Measurements from ENCODE around the gene KLHL36. TPM values are rescaled to one million over a fixed set of nuclear protein-coding genes. Genes with fewer than 3 reads are reported as not detected.
A peak's percentile ranks its signal among the peaks of the same experiment; 100 is the strongest.

KLHL36 gene
- total RNA-seq, 2 experiments from 2014 or later, result 41.0 to 44.0 TPM

DNA sequence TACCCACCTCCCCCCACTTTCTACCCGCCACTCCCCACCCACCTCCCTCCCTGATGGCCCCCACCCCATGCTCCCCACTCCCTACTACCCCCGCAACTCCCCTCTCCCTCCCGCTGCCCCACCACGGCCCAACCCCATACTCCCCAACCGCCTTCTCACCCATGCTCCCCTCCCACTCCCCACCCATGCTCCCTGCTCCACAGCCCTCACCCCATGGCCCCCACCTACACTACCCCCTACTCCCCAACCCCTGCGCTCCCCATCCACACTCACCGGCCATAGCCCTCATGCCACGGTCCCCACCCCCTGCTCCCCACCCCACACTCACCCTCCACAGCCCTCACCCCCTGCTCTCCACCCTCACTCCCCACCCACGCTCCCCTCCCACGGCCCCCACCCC lies 44.4 kb upstream of the KLHL36 start:
- no peak for DNase-seq
- POLR2A ChIA-PET, result interaction anchor here (7.9 kb wide), 1 partner anchor 11 kb away, joined by 94 read pairs; the partner anchor contains the start of gene COTL1
- Mint-ChIP-seq H3K27me3 (no peaks in the 10 kb centered on the region), H3K27ac (peak overlapping the region; percentile 89), H3K4me3 (peak overlapping the region; percentile 44), H3K4me1 (ENCODE audit: low read depth) (peaks cover 93% of the 10 kb centered on the region), H3K9me3 (peaks cover 1% of the 10 kb centered on the region), H3K36me3 (ENCODE audit: low read depth) (peaks cover 70% of the 10 kb centered on the region)
- TF ChIP-seq CTCF (IDR thresholded peaks at IDR 0.05), result no peak
- intact Hi-C loops (cut with micrococcal nuclease), result loop anchor here (5.0 kb wide), 1 partner anchor 52 kb away; no protein-coding TSS in a partner anchor
- CTCF ChIA-PET, result no interaction called here
- ATAC-seq, result no peak

DNA sequence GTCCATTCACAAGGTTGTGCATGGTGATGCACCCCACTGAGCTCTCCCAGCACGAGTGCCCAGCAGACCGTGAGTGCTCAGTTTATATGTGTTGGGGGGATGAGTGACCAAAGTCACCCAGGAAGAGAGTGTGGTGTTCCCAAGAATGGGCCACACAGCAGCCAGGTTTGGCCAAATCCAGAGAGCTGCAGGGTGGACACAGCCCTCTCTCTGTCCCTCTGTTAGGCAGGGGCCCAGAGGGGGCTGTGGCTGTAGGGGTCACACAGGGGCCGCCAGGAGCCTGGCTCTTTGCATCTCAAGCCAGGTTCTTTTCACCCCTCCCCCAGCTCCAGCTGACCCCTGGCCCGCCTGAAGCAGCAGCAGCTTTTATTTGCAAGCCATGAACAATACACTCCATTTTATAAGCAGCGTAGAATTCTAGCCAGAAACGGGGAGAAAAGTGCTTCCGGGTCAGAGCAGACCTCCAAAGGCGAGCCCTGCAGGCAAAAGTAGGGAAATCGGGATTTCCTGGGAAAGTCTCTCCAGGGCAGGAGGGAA lies 43.8 kb upstream of the KLHL36 start:
- POLR2A ChIA-PET, result interaction anchor here (7.9 kb wide), 1 partner anchor 10 kb away, joined by 94 read pairs; the partner anchor contains the start of gene COTL1
- H3K4me1 Mint-ChIP-seq (ENCODE audit: low read depth), result peaks cover 93% of the 10 kb centered on the region
- CTCF ChIA-PET, result no interaction called here

DNA sequence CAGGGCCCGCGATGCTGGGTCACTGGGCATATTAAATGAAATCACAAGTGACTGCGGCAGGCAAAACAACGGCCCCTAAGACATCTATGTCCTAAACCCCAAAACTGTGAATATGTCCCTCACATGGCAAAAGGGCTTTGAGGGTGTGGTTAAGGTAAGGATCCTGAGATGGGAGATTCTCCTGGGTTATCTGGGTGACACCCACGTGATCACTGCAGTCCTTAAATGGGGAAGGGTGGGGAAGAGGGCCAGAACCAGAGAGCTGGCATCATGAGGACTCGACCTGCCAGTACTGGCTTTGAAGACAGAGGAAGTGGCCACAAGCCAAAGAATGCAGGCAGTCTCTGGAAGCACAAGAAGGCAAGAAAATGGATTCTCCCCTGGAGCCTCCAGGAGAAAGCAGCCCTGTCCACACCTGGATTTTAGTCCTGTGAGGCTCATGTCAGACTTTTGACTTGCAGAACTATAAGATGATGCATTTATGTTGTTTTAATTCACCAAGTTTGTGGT lies 42.9 kb upstream of the KLHL36 start:
- no peak for DNase-seq
- peaks cover 75% of the 10 kb centered on the region for H3K36me3 Mint-ChIP-seq (ENCODE audit: low read depth)
- H3K27me3 Mint-ChIP-seq, result no peaks in the 10 kb centered on the region
- ChIA-PET POLR2A (interaction anchor here (0.7 to 1.5 kb wide), 2 partner anchors 8 to 451 kb away, joined by 3 to 4 read pairs; no protein-coding TSS in a partner anchor), CTCF (interaction anchor here (0.8 to 4.4 kb wide), 2 partner anchors 17 to 133 kb away, joined by 3 to 24 read pairs; no protein-coding TSS in a partner anchor)
- H3K4me3 Mint-ChIP-seq, result no peak overlapping the region
- intact Hi-C loops (cut with micrococcal nuclease), result no loop called here
- no peak for TF ChIP-seq CTCF (IDR thresholded peaks at IDR 0.05)
- peak overlapping the region; percentile 81 for H3K27ac Mint-ChIP-seq
- H3K9me3 Mint-ChIP-seq, result peaks cover 4% of the 10 kb centered on the region
- peaks cover 95% of the 10 kb centered on the region for H3K4me1 Mint-ChIP-seq (ENCODE audit: low read depth)
- ATAC-seq, result no peak

More for the DNA sequence above, 43.8 kb upstream of the KLHL36 start:
- peaks cover 70% of the 10 kb centered on the region for H3K36me3 Mint-ChIP-seq (ENCODE audit: low read depth)
- intact Hi-C loops (cut with micrococcal nuclease), result loop anchor here (5.0 kb wide), 1 partner anchor 52 kb away; no protein-coding TSS in a partner anchor
- H3K9me3 Mint-ChIP-seq, result peaks cover 1% of the 10 kb centered on the region
- H3K27me3 Mint-ChIP-seq, result no peaks in the 10 kb centered on the region
- no peak for TF ChIP-seq CTCF (IDR thresholded peaks at IDR 0.05)
- peak overlapping the region; percentile 80 for H3K27ac Mint-ChIP-seq
- no peak for ATAC-seq
- no peak for DNase-seq
- H3K4me3 Mint-ChIP-seq, result peak overlapping the region; percentile 44

GRCh38 chr16:84606081-84606875 lies 42.0 kb upstream of the KLHL36 start:
- DNase-seq (peak; percentile 71), ATAC-seq (peak; percentile 50)
- ChIA-PET CTCF (interaction anchor here (0.7 to 4.4 kb wide), 7 partner anchors 9 to 132 kb away, joined by 3 to 24 read pairs (median 3); no protein-coding TSS in a partner anchor), POLR2A (interaction anchor here (0.6 to 1.5 kb wide), 5 partner anchors 8 to 450 kb away, joined by 3 to 4 read pairs (median 3); no protein-coding TSS in a partner anchor)
- TF ChIP-seq CTCF (IDR thresholded peaks at IDR 0.05), result no peak
- Mint-ChIP-seq H3K4me1 (ENCODE audit: low read depth) (peaks cover 95% of the 10 kb centered on the region), H3K9me3 (peaks cover 11% of the 10 kb centered on the region), H3K36me3 (ENCODE audit: low read depth) (peaks cover 81% of the 10 kb centered on the region), H3K27me3 (no peaks in the 10 kb centered on the region), H3K27ac (peak overlapping the region; percentile 81), H3K4me3 (no peak overlapping the region)
- intact Hi-C loops (cut with micrococcal nuclease), result loop anchor here (1.0 kb wide), 1 partner anchor 9 kb away; no protein-coding TSS in a partner anchor
